RKO (cell line): ENCODE results near the gene STK32C.

Experiments
- DNase-seq: peaks from one replicate; pipeline ENCODE4 v3.0.0-alpha.2; 2016; ENCODE audit warnings: low spot score

The STK32C gene

DNA sequence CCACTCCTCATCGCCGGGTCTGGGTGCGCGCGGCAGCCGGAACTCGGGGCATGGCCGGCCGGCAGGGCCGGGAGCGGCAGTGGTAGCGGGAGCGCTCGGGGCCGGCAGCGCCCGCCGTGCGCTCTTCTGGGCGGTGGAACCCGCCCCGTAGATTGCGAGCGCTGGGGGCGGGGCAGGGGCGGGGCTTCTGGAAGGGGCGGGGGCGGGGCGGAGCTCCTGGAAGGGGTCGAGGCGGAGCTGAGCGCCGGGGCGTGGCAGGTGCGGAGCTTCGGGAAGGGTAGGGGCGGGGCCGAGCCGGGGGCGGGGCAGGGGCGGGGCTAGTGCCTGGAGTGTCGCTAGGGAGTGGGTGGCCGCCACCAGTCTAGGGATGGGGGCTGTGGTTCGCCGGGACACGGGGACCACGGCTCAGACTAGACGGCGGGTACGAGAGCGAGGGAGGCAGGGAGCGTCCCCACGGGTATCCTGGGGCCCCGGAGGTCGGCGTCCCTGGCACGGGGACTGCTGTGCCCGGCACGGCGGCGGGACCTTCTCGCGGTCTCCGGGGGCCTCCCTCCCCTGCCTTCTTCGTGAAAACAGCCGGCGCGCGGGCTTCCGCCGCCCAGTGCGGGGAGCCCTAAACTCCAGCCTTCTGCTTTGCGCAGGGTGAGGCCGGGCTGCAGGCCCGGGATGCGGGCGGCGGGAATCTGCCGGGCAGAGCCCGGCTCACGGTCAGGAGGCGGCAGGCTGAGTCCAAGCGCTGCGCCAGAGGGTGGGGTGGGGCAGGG is at the start of gene STK32C:
Gene STK32C, minus strand, starts transcription at position 128 of the 764 bp plus-strand sequence. Its CDS starts 117 bp downstream, at position 11.
- DNase-seq = no peak

DNA sequence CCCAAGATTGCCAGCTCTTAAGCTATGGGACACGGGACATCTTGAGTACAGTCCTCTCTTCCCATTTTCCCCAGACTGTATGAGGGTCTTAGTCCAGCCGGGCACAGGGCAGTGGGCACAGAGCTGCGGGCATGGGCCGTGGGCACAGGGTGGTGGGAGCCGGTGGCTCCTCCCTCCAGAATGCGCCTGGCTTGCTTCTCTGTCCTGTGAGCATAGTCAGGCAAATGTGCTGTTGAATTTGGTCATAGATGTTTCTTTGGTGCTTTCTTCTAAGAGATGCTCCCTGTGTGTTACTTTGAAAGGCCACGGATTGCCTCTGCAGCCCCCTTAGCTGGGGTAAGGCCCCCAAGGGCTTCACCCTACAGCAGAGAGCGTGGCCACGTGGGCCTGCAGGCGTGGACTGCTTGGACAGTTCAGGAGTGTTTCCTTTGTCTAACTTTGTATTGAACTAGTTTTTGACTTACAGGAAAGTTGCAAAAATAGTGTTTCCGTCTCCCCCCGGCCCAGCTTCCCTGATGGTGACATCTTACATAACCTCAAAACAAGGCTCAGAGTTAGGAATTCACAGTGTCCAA is 49.0 kb upstream of the STK32C start:
- DNase-seq = no peak

DNA sequence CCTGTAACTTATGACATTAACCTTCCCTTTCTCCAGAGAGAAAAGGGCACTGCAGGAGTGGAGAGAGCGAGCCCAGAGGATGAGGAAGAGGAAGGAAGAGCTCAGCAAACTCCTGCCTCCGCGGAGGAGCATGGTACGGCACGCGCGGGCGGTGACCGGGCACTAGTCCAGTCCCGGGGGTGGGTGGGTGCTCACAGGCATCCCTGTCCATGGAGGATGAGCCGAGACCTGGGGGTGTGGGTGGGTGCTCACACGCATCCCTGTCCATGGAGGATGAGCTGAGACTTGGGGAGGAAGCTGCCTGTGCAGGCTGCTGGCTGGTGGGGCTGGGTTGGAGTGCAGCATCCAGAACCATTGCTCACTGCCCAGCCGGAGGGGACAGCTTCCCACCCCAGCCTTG is 48.0 kb upstream of the STK32C start:
- no peak for DNase-seq

DNA sequence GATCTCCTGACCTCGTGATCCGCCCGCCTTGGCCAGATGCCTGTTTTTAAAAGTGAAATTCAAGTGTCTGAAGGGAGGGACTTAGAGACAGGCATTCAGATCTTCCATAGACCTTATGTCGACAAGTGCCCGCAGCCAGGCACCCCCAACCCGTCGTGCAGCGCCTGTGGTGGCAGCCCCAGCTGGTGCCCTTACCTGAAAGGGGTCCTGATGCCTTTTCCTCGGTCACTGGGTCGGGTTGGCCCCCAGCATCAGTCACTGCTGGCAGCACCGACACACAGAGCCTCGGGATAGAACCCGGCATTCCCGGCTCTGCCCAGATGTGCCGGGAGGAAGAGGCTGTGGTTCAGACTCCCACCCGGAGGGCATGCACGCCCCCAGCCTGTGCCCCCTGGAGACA is 47.5 kb upstream of the STK32C start:
- DNase-seq = no peak

DNA sequence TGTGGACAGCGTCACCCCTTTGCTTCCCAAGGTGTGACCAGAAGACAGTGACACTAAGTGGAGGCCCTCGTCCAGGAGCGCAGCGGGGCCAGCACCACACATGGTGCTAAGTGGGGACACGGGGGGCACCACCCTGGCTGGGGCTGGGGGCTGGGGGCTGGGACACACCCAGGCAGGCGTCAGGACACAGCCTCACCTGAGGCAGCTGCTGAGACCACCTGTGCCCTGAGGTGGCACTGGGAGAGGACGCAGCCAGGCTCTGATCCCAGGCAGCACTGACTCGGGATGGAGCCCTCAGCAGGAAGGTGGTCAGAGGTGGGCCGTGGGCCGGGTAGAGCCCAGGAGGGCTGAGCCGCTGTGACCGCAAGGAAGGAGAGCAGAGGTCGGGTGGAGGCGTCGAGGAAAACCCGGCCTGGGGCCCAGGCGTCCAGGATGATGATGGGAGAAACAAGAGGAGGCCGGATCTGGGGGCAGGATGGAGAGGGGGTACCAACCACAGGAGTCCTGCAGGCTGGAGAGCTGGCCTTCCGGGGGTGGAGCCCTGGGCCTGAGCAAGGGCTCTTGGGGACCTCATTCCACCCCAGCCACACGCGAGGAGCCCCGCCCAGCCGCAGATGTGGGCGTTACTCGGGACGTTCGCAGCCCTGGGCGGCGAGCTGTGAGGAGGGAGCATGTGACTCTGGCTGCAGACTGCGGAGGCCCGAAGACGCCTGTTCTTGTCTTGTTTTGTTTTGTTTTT is 46.8 kb upstream of the STK32C start:
- no peak for DNase-seq

DNA sequence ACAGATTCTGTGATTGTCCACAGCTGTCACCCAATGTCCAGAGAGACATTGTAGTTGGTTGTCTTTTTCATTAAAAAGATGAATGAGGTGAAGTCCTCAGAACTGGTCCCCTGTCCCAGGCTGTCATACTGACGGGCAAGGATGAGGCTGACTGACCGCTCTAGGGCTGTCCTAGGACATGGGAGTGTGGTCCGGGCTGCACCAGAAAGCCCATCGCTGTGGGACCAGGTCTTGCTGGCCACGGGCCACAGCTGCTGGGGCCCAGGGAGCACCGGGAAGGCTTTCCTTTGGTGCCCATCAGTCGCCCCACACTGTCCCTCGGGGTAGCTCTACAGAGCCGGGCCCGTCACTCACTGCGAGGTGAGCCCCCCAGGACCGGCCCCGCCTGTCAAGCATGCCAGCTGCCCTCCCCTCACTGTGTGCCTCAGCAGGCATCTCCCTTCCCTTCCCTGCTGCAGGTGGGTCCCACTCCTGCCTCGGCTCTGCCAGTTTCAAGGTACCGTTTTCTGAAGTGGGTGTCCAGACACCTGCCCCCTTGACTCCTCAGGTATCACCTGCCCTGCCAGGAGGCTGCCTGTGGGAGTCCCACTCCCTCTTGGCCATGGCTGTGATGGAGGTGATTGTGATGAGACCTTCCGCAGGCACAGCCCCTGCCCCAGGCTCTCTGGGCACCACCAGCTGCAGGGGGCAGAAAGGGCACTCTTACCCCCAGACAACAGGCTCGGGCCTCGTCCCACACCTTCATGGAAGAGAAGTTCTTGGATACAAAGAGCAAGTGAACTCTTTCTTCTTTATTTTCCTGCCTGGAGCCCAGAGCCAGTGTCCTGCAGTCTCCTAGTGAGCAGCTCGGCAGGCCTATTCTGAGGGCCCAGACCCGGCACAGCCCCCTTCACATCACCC is 46.0 kb upstream of the STK32C start:
- no peak for DNase-seq

DNA sequence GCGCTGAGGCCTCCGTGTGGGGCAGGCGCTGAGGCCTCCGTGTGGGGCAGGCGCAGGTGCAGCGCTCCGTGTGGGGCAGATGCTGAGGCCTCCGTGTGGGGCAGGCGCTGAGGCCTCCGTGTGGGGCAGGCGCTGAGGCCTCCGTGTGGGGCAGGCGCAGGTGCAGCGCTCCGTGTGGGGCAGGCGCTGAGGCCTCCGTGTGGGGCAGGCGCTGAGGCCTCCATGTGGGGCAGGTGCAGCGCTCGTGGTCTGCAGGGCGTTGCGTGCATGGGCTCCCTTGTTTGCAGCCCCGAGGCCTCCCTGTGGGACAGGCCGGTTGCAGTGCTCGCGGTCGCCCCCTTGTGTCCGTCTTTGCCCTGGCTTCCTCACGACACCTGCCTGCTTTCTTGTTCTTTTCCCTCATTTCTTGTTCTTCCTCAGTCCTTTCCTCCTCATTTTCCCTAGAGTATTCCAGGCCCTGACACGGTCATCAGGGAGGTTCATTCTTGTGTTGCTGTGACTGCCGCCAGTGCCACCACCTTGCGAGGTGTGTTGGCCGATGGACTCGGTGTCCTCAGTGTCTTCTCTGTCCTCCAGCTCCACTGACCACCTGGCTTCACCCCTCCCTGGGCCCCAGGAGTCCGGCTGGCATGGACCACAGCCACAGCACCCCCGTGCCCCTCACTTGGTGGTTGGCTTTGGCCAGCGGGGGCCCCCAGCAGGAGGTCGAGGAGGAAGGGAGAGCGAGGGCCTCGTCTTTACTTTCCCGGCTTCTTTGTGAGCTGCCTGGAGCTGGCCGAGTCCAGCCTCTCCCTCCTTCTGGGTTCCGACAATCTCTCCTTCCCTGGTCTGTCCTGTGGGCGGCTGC is 44.9 kb upstream of the STK32C start:
- DNase-seq = peak; percentile 46

DNA sequence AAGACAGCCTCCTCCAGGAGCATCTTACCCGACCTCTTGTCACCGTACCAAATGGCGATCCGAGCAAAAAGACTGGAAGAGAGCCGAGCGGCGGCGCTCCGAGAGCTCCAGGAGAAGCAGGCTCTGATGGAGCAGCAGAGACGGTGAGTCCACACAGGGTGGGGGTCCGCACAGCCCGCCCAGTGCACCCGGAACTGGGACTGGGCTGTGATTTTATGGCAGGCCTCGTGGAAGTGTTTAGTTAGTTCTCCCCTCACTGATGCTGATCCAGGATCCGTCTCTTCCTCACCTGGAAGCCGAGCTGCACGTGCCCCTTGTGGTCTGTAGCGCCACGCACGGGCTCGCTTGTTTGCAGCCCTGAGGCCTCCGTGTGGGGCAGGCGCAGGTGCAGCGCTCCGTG is 43.9 kb upstream of the STK32C start:
- DNase-seq = no peak

DNA sequence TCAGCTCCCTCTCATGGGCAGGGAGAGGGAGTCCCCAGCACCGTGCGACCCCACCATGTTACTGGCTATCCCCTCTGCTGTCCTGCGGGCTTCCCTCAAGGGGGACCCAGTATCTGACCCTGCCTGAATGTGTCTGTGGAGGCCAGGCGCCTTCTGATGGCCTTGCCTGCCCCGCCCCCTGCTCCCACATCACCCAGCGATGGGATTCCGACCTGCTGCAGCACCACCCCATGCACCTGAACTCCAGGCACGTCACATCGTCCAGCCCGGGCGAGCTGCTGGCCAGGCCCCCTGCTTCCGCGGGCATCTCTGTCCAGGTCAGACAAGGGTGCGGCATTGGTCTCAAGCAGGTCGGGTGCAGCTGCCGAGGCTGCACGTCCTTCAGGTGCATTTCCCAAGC is 43.2 kb upstream of the STK32C start:
- DNase-seq = no peak

DNA sequence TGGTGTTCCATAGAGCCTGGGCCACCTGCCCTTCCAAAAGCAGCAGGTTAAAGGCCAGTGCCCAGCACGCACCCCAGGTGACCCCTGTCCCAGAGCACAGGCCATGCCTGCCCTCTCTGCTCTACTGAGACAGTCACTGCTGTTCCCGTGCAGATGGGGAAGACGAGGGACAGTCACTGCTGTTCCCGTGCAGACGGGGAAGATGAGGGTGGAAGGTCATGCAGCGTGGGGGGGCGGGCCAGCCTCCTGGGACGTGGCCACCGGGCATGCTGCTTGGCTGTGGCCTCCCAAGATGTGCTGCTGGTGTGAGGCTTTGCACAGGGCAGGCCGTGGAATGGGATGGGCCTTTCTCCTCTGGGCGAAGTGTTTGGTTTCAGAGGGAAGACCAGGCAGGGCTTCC is 42.6 kb upstream of the STK32C start:
- no peak for DNase-seq

DNA sequence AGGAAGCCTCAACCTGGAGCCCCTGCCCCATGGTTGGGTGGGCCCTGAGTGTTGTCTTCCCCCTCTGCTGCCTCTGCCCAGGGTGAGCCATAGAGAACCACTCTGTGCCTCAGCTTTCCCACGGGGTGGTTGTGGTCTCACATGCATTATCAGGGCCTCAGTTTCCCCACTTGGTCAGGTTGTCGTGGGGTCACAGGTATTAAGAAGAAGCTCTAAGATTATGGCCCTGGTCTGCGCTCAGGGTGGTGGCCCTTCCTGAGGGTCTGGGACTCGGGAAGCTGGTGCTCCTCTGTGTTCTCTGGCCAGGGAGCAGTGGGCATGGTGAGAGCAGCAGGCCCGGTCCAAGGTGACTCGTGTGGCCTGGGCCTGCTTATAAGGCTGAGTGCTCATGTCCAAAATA is 42.0 kb upstream of the STK32C start:
- DNase-seq = no peak

DNA sequence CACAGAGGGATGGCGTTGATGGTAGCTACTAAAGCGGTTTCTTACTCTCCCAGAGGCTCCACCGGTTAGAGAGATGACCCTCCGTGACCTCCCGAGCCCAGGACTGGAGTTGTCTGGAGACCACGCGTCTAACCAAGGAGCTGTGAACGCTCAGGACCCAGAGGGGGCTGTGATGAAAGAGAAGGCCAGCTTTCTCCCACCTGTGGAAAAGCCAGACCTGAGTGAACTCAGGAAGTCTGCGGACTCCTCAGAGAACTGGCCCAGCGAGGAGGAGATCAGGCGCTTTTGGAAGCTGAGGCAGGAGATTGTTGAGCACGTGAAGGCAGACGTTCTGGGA is 40.1 kb upstream of the STK32C start:
- DNase-seq = no peak

DNA sequence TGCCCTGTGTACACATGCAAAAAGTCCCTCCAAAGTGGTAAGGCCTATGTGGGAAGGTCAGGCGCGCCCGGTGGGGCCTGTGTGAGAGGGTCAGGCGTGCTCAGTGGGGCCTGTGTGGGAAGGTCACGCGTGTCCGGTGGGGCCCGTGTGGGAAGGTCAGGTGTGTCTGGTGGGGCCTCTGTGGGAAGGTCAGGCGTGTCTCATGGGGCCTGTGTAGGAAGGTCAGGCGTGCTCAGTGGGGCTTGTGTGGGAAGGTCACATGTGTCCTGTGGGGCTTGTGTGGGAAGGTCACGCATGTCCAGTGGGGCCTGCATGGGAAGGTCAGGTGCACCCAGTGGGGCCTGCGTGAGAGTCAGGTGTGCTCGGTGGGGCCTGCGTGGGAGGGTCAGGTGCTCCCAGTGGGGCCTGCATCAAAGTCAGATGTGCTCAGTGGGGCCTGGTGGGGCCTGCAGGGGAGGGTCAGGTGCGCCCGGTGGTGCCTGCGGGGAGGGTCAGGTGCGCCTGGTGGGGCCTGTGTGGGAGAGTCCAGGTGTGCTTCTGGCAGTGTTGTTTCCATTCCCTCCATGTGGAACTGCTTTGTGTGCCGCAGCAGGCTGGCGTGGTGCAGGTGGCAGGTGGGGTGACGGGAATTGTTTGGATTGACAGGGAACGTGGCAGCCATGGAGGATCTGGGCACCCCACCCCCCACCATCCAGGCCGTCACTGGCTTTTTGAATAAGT is 39.6 kb upstream of the STK32C start:
- no peak for DNase-seq

DNA sequence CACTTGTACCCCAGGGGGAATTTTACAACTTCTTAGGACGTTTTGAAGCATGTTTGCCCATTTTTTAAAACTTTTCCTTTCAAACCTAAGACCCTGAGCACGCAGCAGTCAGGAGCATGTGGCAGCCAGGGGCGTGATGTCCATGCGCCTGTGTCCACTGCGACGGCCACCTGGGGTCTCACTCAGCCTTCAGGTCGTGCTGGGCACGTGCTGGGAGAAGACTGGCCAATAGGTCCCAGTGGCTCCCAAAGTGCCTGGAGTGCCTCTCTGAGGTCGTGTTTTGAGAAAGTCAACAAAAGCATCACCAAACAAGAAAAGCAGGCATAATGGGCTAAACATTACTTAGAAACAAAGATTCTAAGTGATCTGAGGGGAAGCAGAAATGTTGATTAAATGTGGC is 39.1 kb upstream of the STK32C start:
- no peak for DNase-seq

DNA sequence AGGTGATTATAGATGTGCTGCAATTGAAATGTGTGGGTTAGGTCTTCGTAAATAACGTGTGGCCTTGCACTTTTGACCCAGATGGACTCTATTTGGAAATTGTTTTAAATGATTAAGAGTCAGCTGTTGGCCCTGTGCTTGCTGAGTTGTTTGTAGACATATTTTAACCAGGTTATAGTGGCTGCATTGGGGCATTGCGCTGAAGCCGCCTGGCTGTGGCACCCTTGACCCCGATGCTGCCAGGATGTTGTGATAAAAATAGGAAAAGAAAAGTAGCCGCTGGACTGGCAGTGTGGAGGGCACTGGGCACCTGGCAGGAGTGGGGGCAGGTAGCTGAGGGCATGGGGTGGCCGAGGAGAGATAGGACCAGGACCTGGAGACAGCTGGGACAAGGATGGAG is 37.6 kb upstream of the STK32C start:
- DNase-seq = no peak

DNA sequence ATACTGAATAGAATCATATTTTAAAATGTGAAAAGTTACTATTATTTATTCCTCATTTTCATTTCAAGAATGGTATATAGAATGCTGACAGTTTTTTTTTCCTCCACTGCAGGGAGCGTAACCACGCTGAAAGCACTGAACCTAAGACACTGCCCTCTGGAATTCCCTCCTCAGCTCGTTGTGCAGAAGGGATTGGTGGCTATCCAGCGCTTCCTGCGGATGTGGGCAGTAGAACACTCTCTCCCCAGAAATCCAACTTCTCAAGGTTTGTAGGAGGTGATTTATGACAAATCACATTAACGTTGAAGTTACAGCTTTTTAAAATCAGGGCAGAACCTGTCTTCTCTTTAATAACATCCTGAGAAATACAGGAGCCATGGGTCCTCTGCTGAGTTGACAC is 36.6 kb upstream of the STK32C start:
- no peak for DNase-seq

DNA sequence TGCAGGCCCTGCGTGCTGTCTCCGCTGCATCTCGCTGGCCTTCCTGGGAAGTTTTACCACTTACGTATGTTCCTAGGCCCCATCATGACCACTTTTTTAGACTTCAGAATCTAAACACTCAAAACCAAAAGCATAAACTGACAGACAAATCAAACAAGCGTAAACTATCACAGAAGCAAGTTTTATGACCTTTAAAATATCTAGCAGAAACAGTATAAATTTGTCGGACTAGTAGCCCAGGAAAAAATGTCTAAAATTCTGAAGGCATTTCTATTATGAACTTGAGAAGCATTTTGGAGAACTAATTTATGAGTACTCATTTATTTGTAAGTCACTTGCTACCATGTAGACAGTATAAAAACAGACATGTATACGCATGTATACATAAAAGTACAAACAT is 34.8 kb upstream of the STK32C start:
- DNase-seq = no peak

DNA sequence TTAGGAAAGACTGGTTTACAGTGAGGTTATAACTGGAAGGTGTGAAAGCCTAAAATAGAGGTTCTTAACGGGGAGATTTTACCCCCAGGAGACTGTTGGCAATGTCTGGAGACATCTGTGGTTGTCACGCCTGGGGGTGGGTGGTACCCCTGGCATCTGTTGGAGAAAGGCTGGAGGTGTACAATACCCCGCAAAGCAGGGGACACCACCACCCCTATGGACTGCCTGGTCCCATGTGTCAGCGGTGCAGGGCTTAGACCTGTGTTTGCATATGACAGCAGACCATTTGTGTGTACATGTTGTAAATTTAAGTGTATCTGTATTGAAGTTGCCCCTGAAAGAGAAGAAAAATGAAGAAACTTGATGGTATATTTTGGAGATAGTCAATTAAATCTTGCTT is 34.0 kb upstream of the STK32C start:
- DNase-seq = no peak

DNA sequence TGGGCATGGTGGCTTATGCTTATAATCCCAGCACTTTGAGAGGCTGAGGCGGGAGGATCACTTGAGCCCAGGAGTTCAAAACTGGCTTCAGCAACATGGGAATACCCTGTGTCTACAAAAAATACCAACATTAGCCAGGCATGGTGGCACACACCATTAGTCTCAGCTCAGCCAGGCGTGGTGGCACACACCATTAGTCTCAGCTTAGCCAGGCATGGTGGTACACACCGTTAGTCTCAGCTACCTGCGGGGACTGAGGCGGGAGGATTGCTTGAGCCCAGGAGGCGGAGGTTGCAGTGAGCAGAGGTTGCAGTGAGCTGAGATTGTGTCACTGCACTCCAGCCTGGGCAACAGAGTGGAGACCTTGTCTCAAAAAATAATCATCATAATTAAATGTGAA is 33.3 kb upstream of the STK32C start:
- DNase-seq = no peak

DNA sequence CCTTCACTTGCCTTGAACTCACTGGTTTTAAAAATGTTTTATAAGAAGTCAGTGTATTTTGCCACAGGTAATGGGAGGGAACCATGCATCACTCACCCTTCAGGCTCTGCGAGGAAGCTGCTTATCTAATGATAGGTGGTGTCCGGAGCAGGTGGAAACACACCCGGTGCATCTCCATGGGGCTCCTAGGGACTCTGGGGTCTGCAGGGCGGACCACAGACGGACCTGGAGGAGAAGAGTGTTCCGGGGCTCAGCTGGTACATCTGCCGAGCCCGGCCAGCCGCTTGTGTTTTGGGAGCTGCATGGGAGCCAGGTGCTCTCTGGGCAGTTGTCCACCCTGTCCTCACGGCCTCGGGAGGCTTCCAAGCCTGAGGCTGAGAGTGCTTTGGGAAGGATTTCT is 31.5 kb upstream of the STK32C start:
- no peak for DNase-seq

DNA sequence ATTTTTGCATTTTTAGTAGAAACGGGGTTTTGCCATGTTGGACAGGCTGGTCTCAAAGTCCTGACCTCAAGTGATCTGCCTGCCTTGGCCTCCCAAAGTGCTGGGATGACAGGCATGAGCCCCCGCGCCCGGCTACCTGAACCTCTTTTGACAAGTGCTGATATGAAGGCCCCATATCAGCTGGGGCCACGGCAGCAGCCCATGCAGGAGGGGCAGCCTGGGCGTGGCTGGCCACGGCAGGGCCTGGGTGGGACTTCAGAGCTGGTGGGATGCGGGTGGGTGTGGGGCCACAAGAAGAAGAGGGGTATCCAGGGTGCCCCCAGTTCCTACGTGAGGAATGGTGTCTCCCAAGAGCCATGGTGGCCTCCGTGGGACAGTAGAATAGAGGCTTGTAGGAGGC is 31.1 kb upstream of the STK32C start:
- DNase-seq = no peak
